ENCODE data around the gene GLRA1.

Gene GLRA1

GRCh38 chr5:151904127-151904526 lies 20.5 kb downstream of the GLRA1 start:
- H3K27me3 ChIP-seq: no peaks in the 10 kb centered on the region
- TF ChIP-seq CTCF (IDR thresholded peaks at IDR 0.05; ENCODE audit: low read depth, low read length): no peak
- H3K9me3 ChIP-seq: no peaks in the 10 kb centered on the region
- H3K36me3 ChIP-seq: no peaks in the 10 kb centered on the region
- H3K4me1 ChIP-seq: no peaks in the 10 kb centered on the region
- no peak for DNase-seq
- no peak overlapping the region for H3K4me3 ChIP-seq (ENCODE audit: low read depth, low read length)

GRCh38 chr5:151903243-151903653 lies 21.4 kb downstream of the GLRA1 start:
- Histone ChIP-seq H3K27me3 (no peaks in the 10 kb centered on the region), H3K4me3 (ENCODE audit: low read depth, low read length) (no peak overlapping the region), H3K4me1 (no peaks in the 10 kb centered on the region), H3K9me3 (no peaks in the 10 kb centered on the region), H3K36me3 (no peaks in the 10 kb centered on the region)
- no peak for TF ChIP-seq CTCF (IDR thresholded peaks at IDR 0.05; ENCODE audit: low read depth, low read length)
- no peak for DNase-seq

GRCh38 chr5:151902215-151902614 lies 22.4 kb downstream of the GLRA1 start:
- Histone ChIP-seq H3K4me3 (ENCODE audit: low read depth, low read length) (no peak overlapping the region), H3K4me1 (no peaks in the 10 kb centered on the region), H3K36me3 (no peaks in the 10 kb centered on the region), H3K27me3 (no peaks in the 10 kb centered on the region), H3K9me3 (no peaks in the 10 kb centered on the region)
- no peak for TF ChIP-seq CTCF (IDR thresholded peaks at IDR 0.05; ENCODE audit: low read depth, low read length)
- no peak for DNase-seq

GRCh38 chr5:151901611-151902010 lies 23.0 kb downstream of the GLRA1 start:
- TF ChIP-seq CTCF (IDR thresholded peaks at IDR 0.05; ENCODE audit: low read depth, low read length): no peak
- Histone ChIP-seq H3K4me3 (ENCODE audit: low read depth, low read length) (no peak overlapping the region), H3K4me1 (no peaks in the 10 kb centered on the region), H3K36me3 (no peaks in the 10 kb centered on the region), H3K27me3 (no peaks in the 10 kb centered on the region), H3K9me3 (no peaks in the 10 kb centered on the region)
- DNase-seq: no peak

GRCh38 chr5:151900891-151901290 lies 23.8 kb downstream of the GLRA1 start:
- Histone ChIP-seq H3K4me3 (ENCODE audit: low read depth, low read length) (no peak overlapping the region), H3K36me3 (no peaks in the 10 kb centered on the region), H3K27me3 (no peaks in the 10 kb centered on the region), H3K4me1 (no peaks in the 10 kb centered on the region), H3K9me3 (no peaks in the 10 kb centered on the region)
- no peak for TF ChIP-seq CTCF (IDR thresholded peaks at IDR 0.05; ENCODE audit: low read depth, low read length)
- no peak for DNase-seq

- H3K36me3 ChIP-seq: no peaks in the 10 kb centered on the region
- TF ChIP-seq CTCF (IDR thresholded peaks at IDR 0.05; ENCODE audit: low read depth, low read length): no peak
- no peaks in the 10 kb centered on the region for H3K9me3 ChIP-seq
- H3K4me1 ChIP-seq: no peaks in the 10 kb centered on the region
- H3K27me3 ChIP-seq: no peaks in the 10 kb centered on the region
- DNase-seq: no peak
- H3K4me3 ChIP-seq (ENCODE audit: low read depth, low read length): no peak overlapping the region
These were observed 25.3 kb downstream of the GLRA1 start for GRCh38 chr5:151899399-151899798.
